ENCODE data around the gene ITGA5.

GRCh38 chr12:54415221-54415929 lies 3.7 kb downstream of the ITGA5 start:
- TF ChIP-seq, protein P1, sequence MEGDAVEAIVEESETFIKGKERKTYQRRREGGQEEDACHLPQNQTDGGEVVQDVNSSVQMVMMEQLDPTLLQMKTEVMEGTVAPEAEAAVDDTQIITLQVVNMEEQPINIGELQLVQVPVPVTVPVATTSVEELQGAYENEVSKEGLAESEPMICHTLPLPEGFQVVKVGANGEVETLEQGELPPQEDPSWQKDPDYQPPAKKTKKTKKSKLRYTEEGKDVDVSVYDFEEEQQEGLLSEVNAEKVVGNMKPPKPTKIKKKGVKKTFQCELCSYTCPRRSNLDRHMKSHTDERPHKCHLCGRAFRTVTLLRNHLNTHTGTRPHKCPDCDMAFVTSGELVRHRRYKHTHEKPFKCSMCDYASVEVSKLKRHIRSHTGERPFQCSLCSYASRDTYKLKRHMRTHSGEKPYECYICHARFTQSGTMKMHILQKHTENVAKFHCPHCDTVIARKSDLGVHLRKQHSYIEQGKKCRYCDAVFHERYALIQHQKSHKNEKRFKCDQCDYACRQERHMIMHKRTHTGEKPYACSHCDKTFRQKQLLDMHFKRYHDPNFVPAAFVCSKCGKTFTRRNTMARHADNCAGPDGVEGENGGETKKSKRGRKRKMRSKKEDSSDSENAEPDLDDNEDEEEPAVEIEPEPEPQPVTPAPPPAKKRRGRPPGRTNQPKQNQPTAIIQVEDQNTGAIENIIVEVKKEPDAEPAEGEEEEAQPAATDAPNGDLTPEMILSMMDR (conservative IDR thresholded peaks at IDR 0.05; ENCODE audit: low read depth, low read length) = no peak
- no peak for TF ChIP-seq EZH2 (IDR thresholded peaks at IDR 0.05; ENCODE audit: low read length, unreplicated experiment)
